ENCODE results near the gene CAMTA1.

CAMTA1 gene

GRCh38 chr1:7810395-7810794 lies 1025.1 kb downstream of the CAMTA1 start:
- no peaks in the 10 kb centered on the region for H3F3A ChIP-seq (ENCODE audit: insufficient read depth)
- TF ChIP-seq, protein P1, sequence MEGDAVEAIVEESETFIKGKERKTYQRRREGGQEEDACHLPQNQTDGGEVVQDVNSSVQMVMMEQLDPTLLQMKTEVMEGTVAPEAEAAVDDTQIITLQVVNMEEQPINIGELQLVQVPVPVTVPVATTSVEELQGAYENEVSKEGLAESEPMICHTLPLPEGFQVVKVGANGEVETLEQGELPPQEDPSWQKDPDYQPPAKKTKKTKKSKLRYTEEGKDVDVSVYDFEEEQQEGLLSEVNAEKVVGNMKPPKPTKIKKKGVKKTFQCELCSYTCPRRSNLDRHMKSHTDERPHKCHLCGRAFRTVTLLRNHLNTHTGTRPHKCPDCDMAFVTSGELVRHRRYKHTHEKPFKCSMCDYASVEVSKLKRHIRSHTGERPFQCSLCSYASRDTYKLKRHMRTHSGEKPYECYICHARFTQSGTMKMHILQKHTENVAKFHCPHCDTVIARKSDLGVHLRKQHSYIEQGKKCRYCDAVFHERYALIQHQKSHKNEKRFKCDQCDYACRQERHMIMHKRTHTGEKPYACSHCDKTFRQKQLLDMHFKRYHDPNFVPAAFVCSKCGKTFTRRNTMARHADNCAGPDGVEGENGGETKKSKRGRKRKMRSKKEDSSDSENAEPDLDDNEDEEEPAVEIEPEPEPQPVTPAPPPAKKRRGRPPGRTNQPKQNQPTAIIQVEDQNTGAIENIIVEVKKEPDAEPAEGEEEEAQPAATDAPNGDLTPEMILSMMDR (IDR thresholded peaks at IDR 0.05; ENCODE audit: insufficient read depth, low read length, poor library complexity, severe bottlenecking): no peak
- no peak for TF ChIP-seq EZH2phosphoT487 (conservative IDR thresholded peaks at IDR 0.05; ENCODE audit: low read length)
- H3K79me2 ChIP-seq (ENCODE audit: insufficient read depth, low read length): no peaks in the 10 kb centered on the region
- no peak overlapping the region for H3K4me2 ChIP-seq (ENCODE audit: low read depth, low read length, poor library complexity, severe bottlenecking)
- H3K9me3 ChIP-seq (ENCODE audit: insufficient read depth, low read length): peaks cover 13% of the 10 kb centered on the region; the same call in 1 of the 2 replicates
- H4K20me1 ChIP-seq (ENCODE audit: low read depth, low read length): no peaks in the 10 kb centered on the region
- no peaks in the 10 kb centered on the region for H3K9me2 ChIP-seq (replicated peaks; ENCODE audit: insufficient read depth, low read length)
- H3K4me3 ChIP-seq (ENCODE audit: insufficient read depth, low read length, poor library complexity, severe bottlenecking): no peak overlapping the region
- peaks cover 12% of the 10 kb centered on the region; the same call in 1 of the 2 replicates for H3K36me3 ChIP-seq (ENCODE audit: low read length)
- no peak overlapping the region for H3K9ac ChIP-seq (ENCODE audit: low read length)
- H3K27me3 ChIP-seq (ENCODE audit: low read length): no peaks in the 10 kb centered on the region
- no peak overlapping the region for H3K27ac ChIP-seq (ENCODE audit: low read depth, low read length)
- H2AFZ ChIP-seq (ENCODE audit: low read depth, low read length, severe bottlenecking): no peak overlapping the region

- Histone ChIP-seq H4K20me1 (ENCODE audit: low read depth, low read length) (no peaks in the 10 kb centered on the region), H3K79me2 (ENCODE audit: insufficient read depth, low read length) (no peaks in the 10 kb centered on the region), H3K27ac (ENCODE audit: low read depth, low read length) (no peak overlapping the region), H2AFZ (ENCODE audit: low read depth, low read length, severe bottlenecking) (no peak overlapping the region), H3F3A (ENCODE audit: insufficient read depth) (no peaks in the 10 kb centered on the region), H3K4me2 (ENCODE audit: low read depth, low read length, poor library complexity, severe bottlenecking) (no peak overlapping the region), H3K9me3 (ENCODE audit: insufficient read depth, low read length) (peaks cover 13% of the 10 kb centered on the region; the same call in 1 of the 2 replicates), H3K9ac (ENCODE audit: low read length) (no peak overlapping the region), H3K9me2 (replicated peaks; ENCODE audit: insufficient read depth, low read length) (no peaks in the 10 kb centered on the region), H3K36me3 (ENCODE audit: low read length) (peaks cover 12% of the 10 kb centered on the region; the same call in 1 of the 2 replicates), H3K4me3 (ENCODE audit: insufficient read depth, low read length, poor library complexity, severe bottlenecking) (no peak overlapping the region), H3K27me3 (ENCODE audit: low read length) (no peaks in the 10 kb centered on the region)
- no peak for TF ChIP-seq EZH2phosphoT487 (conservative IDR thresholded peaks at IDR 0.05; ENCODE audit: low read length)
- TF ChIP-seq, protein P1 (IDR thresholded peaks at IDR 0.05; ENCODE audit: insufficient read depth, low read length, poor library complexity, severe bottlenecking): no peak
Measured at GRCh38 chr1:7811476-7811875, 1026.2 kb downstream of the CAMTA1 start.

GRCh38 chr1:7813677-7814373 lies 1028.6 kb downstream of the CAMTA1 start:
- no peaks in the 10 kb centered on the region for H3K9me2 ChIP-seq (replicated peaks; ENCODE audit: insufficient read depth, low read length)
- H3K9ac ChIP-seq (ENCODE audit: low read length): no peak overlapping the region
- H3F3A ChIP-seq (ENCODE audit: insufficient read depth): no peaks in the 10 kb centered on the region
- H3K9me3 ChIP-seq (ENCODE audit: insufficient read depth, low read length): peaks cover 13% of the 10 kb centered on the region; the same call in 1 of the 2 replicates
- no peak overlapping the region for H2AFZ ChIP-seq (ENCODE audit: low read depth, low read length, severe bottlenecking)
- H3K4me3 ChIP-seq (ENCODE audit: insufficient read depth, low read length, poor library complexity, severe bottlenecking): no peak overlapping the region
- H3K27ac ChIP-seq (ENCODE audit: low read depth, low read length): no peak overlapping the region
- peaks cover 12% of the 10 kb centered on the region; the same call in 1 of the 2 replicates for H3K36me3 ChIP-seq (ENCODE audit: low read length)
- H4K20me1 ChIP-seq (ENCODE audit: low read depth, low read length): no peaks in the 10 kb centered on the region
- TF ChIP-seq, protein P1 (IDR thresholded peaks at IDR 0.05; ENCODE audit: insufficient read depth, low read length, poor library complexity, severe bottlenecking): no peak
- no peak for TF ChIP-seq EZH2phosphoT487 (conservative IDR thresholded peaks at IDR 0.05; ENCODE audit: low read length)
- no peaks in the 10 kb centered on the region for H3K27me3 ChIP-seq (ENCODE audit: low read length)
- no peak overlapping the region for H3K4me2 ChIP-seq (ENCODE audit: low read depth, low read length, poor library complexity, severe bottlenecking)
- no peaks in the 10 kb centered on the region for H3K79me2 ChIP-seq (ENCODE audit: insufficient read depth, low read length)

Measured in SU-DHL-6 (cell line).